ENCODE results near the gene CCDC86. TPM values are rescaled to one million over a fixed set of nuclear protein-coding genes. Genes with fewer than 3 reads are reported as not detected.

The CCDC86 gene, protein sequence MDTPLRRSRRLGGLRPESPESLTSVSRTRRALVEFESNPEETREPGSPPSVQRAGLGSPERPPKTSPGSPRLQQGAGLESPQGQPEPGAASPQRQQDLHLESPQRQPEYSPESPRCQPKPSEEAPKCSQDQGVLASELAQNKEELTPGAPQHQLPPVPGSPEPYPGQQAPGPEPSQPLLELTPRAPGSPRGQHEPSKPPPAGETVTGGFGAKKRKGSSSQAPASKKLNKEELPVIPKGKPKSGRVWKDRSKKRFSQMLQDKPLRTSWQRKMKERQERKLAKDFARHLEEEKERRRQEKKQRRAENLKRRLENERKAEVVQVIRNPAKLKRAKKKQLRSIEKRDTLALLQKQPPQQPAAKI
- total RNA-seq (2022), result 51.5 and 58.2 TPM in 2 replicates
- Bru-seq, nascent RNA, result percentile 67 among the genes with signal in this experiment
- BruChase-seq, experiment 1, labeled RNA remaining after a 6-hour chase, result percentile 83 among the genes with signal in this experiment
- percentile 72 among the genes with signal in this experiment for BruChase-seq, experiment 2, labeled RNA remaining after a 2-hour chase
- long read RNA-seq, transcript CCDC86-201 (4 exons, 1,893 nt), result major isoform, 90 of 95 reads
- long read RNA-seq, partial matches to known transcripts, result 4 of 95 reads
- long read RNA-seq, other reads (novel, unspliced or antisense), result 0 of 95 reads

DNA sequence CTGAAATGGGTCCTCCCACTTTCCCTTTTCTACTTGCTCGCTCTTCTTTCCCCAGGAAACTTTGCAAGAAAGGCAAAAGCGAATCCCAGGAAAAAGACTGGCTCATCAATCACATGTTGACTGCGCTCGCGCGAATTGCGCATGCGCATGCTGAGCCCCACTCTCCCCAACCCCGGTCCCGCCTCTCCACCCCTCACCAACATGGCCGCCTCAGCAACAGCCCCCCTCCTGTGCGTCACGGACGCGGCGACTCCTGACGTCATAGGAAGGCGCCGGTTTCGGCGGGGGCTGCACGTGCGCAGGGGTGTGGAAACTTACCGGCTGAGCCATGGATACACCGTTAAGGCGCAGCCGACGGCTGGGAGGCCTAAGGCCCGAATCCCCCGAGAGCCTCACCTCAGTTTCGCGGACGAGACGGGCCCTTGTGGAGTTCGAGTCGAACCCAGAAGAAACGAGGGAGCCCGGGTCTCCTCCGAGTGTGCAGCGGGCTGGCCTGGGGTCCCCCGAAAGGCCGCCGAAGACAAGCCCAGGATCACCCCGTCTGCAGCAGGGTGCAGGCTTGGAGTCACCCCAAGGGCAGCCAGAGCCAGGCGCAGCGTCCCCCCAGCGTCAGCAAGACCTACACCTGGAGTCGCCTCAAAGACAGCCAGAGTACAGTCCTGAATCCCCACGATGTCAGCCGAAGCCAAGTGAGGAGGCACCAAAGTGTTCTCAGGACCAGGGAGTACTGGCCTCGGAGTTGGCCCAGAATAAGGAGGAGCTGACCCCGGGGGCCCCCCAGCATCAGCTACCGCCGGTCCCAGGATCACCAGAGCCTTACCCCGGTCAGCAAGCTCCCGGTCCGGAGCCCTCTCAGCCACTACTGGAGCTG lies at the start of gene CCDC86:
TSS of gene CCDC86 (plus strand) at position 317 of the 871 bp plus-strand sequence. CDS start at position 329, 12 bp downstream.
- Mint-ChIP-seq H3K27ac (ENCODE audit: unreplicated experiment) (peak within 1 kb of the TSS; percentile 58), H3K36me3 (ENCODE audit: insufficient read depth, unreplicated experiment) (peaks cover 53% of the 10 kb centered on the region), H3K9me3 (ENCODE audit: low read depth, unreplicated experiment) (no peaks in the 10 kb centered on the region), H3K4me1 (ENCODE audit: low read depth, unreplicated experiment) (peaks cover 39% of the 10 kb centered on the region), H3K4me3 (ENCODE audit: low read depth, unreplicated experiment) (peak within 1 kb of the TSS; percentile 93), H3K27me3 (ENCODE audit: unreplicated experiment) (peaks cover 7% of the 10 kb centered on the region)
- TF ChIP-seq, protein P1, sequence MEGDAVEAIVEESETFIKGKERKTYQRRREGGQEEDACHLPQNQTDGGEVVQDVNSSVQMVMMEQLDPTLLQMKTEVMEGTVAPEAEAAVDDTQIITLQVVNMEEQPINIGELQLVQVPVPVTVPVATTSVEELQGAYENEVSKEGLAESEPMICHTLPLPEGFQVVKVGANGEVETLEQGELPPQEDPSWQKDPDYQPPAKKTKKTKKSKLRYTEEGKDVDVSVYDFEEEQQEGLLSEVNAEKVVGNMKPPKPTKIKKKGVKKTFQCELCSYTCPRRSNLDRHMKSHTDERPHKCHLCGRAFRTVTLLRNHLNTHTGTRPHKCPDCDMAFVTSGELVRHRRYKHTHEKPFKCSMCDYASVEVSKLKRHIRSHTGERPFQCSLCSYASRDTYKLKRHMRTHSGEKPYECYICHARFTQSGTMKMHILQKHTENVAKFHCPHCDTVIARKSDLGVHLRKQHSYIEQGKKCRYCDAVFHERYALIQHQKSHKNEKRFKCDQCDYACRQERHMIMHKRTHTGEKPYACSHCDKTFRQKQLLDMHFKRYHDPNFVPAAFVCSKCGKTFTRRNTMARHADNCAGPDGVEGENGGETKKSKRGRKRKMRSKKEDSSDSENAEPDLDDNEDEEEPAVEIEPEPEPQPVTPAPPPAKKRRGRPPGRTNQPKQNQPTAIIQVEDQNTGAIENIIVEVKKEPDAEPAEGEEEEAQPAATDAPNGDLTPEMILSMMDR (IDR thresholded peaks at IDR 0.05; ENCODE audit: unreplicated experiment), result no peak
- CTCF ChIA-PET, result no interaction called here
- DNase-seq, result peak; percentile 97
- intact Hi-C loops (cut with micrococcal nuclease; ENCODE audit: unreplicated experiment), result no loop called here
- TSS peak; percentile 63 for BruUV-seq (replicated peaks)

DNA sequence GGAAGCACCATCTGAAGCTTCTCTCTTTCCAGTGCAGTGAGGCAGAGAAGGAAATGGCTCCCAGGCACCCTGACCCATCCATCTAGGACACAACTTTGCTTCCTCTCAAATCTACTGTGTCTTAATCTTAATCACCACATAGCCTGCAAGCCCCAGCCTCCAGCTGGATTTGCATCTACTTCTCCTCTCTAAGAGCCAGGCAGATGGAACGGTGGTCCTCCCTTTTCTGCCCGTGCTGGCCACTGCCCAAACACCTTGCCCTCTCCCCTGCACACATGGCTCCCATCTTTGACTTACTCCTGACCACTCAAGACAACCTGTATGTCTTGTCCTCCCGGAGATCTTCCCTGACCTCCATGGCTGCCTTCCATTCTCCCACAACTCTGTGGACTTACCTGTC lies 49.4 kb upstream of the CCDC86 start:
- CTCF ChIA-PET, result no interaction called here
- H3K36me3 Mint-ChIP-seq (ENCODE audit: insufficient read depth, unreplicated experiment), result no peaks in the 10 kb centered on the region
- H3K4me1 Mint-ChIP-seq (ENCODE audit: low read depth, unreplicated experiment), result no peaks in the 10 kb centered on the region
- BruUV-seq (replicated peaks), result no TSS peak
- intact Hi-C loops (cut with micrococcal nuclease; ENCODE audit: unreplicated experiment), result no loop called here
- no peak for DNase-seq
- H3K9me3 Mint-ChIP-seq (ENCODE audit: low read depth, unreplicated experiment), result peaks cover 6% of the 10 kb centered on the region
- TF ChIP-seq, protein P1 (IDR thresholded peaks at IDR 0.05; ENCODE audit: unreplicated experiment), result no peak
- H3K27me3 Mint-ChIP-seq (ENCODE audit: unreplicated experiment), result peaks cover 72% of the 10 kb centered on the region
- H3K27ac Mint-ChIP-seq (ENCODE audit: unreplicated experiment), result no peak overlapping the region
- H3K4me3 Mint-ChIP-seq (ENCODE audit: low read depth, unreplicated experiment), result no peak overlapping the region

DNA sequence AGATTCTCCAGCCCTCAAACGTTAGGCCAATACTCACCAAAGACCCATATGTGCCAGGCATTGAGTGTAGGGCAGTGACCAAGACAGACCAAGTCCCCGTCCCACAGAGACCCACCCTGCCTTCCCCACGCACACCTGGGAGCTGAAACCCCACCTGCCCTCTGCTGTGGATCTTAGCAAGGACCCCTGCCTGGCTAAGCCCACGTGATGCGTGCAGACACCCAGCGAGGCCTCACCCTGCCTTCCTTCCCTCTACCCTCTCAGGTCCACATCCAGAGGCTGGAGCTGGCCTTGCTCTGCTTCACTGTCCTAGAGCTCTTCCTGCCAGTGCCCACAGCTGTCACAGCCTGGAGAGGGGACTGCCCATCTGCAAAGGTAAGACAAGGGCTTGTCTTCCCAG lies 46.6 kb upstream of the CCDC86 start:
- intact Hi-C loops (cut with micrococcal nuclease; ENCODE audit: unreplicated experiment), result no loop called here
- CTCF ChIA-PET, result no interaction called here
- Mint-ChIP-seq H3K36me3 (ENCODE audit: insufficient read depth, unreplicated experiment) (no peaks in the 10 kb centered on the region), H3K4me1 (ENCODE audit: low read depth, unreplicated experiment) (peaks cover 8% of the 10 kb centered on the region), H3K9me3 (ENCODE audit: low read depth, unreplicated experiment) (peaks cover 6% of the 10 kb centered on the region), H3K27ac (ENCODE audit: unreplicated experiment) (no peak overlapping the region), H3K4me3 (ENCODE audit: low read depth, unreplicated experiment) (no peak overlapping the region), H3K27me3 (ENCODE audit: unreplicated experiment) (peaks cover 89% of the 10 kb centered on the region)
- TF ChIP-seq, protein P1 (IDR thresholded peaks at IDR 0.05; ENCODE audit: unreplicated experiment), result no peak
- DNase-seq, result no peak
- no TSS peak for BruUV-seq (replicated peaks)

DNA sequence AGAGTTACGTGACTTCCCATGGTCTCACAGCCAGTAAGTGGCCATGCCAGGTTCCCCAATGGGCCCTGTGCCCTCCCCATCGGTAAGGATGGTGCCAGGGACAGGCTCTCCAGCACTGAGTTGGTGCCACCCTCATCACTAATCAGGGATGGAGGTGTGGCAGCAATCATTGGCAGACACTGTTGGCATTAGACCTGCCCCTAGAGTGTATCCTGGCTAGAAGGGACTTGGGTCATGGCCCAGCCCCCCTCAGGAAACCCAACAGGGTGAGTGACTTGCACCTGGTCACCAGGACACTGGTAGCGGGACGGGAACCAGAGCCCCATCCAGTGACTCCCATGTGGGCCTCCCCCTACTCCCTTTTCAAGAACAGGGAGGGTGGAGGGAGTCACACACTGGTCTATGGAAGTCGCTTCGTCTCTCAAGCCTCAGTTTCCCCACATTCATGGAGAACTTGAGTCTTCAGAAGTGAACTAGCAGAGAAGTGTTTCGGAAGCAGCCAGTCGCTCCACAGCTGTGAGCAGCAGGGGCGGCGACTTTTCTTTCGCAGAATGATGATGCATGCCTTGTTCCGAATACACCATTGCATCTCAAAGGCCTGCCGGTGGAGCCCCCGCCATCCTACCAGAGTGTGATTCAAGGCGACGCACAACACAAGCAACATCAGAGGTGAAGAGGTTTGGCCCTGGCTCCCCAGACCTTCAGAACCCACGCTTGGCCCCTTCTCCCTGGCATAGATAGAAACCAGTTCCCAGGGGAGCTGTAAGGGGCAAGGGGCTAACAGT lies 43.9 kb upstream of the CCDC86 start:
- TF ChIP-seq, protein P1 (IDR thresholded peaks at IDR 0.05; ENCODE audit: unreplicated experiment), result no peak
- DNase-seq, result no peak
- intact Hi-C loops (cut with micrococcal nuclease; ENCODE audit: unreplicated experiment), result no loop called here
- BruUV-seq (replicated peaks), result no TSS peak
- Mint-ChIP-seq H3K27ac (ENCODE audit: unreplicated experiment) (no peak overlapping the region), H3K9me3 (ENCODE audit: low read depth, unreplicated experiment) (no peaks in the 10 kb centered on the region), H3K36me3 (ENCODE audit: insufficient read depth, unreplicated experiment) (no peaks in the 10 kb centered on the region), H3K27me3 (ENCODE audit: unreplicated experiment) (peaks cover 91% of the 10 kb centered on the region), H3K4me1 (ENCODE audit: low read depth, unreplicated experiment) (peaks cover 8% of the 10 kb centered on the region), H3K4me3 (ENCODE audit: low read depth, unreplicated experiment) (no peak overlapping the region)
- CTCF ChIA-PET, result no interaction called here

All from Calu3 (cell line).